CD14-positive monocyte (primary cell): ENCODE data around the gene EXOC4. TPM values are rescaled to one million over a fixed set of nuclear protein-coding genes. Genes with fewer than 3 reads are reported as not detected.

Experiments
- DNase-seq, 3 donors: peaks; one replicate each; pipeline ENCODE4 v3.0.0-alpha.2; 2011 to 2022
- H2AFZ ChIP-seq: 2 replicates; pipeline ENCODE4 v1.6.0; 2012; ENCODE audit warnings: mild to moderate bottlenecking, low read depth, low read length, inconsistent platforms; ENCODE audit not compliant: insufficient read depth, poor library complexity, severe bottlenecking
- H3K27ac ChIP-seq, 2 donors: 1 replicate in 1 of 2; 2 replicates in 1 of 2; pipeline ENCODE4 v1.5.1; 2012 to 2013; ENCODE audit warnings: low read length in 2 of 2, control low read depth in 1 of 2, inconsistent platforms in 1 of 2, low read depth in 1 of 2, mild to moderate bottlenecking in 1 of 2
- H3K27me3 ChIP-seq, 2 donors: one replicate each; pipeline versions ENCODE4 v1.6.0 to v1.6.1; 2011 to 2013; ENCODE audit warnings: low read length in 2 of 2; ENCODE audit not compliant: control insufficient read depth in 2 of 2, insufficient read depth in 2 of 2
- H3K36me3 ChIP-seq, 2 donors: replicated peaks in 1 of 2; 1 replicate in 1 of 2; 2 replicates in 1 of 2; pipeline versions ENCODE4 v1.5.1 to v1.6.1; 2012 to 2013; ENCODE audit warnings: low read length in 2 of 2, control low read depth in 1 of 2, inconsistent platforms in 1 of 2, mild to moderate bottlenecking in 1 of 2; ENCODE audit not compliant: insufficient read depth in 2 of 2, control insufficient read depth in 1 of 2
- H3K4me1 ChIP-seq, 2 donors: 1 replicate in 1 of 2; 2 replicates in 1 of 2; pipeline versions ENCODE4 v1.5.1 to v1.6.1; 2012 to 2013; ENCODE audit warnings: low read length in 2 of 2, control low read depth in 1 of 2, inconsistent platforms in 1 of 2, mild to moderate bottlenecking in 1 of 2, moderate library complexity in 1 of 2; ENCODE audit not compliant: insufficient read depth in 2 of 2, control insufficient read depth in 1 of 2
- H3K4me2 ChIP-seq: replicated peaks from 2 replicates; pipeline ENCODE3; 2012; ENCODE audit warnings: low read length, moderate library complexity, mild to moderate bottlenecking; ENCODE audit not compliant: poor library complexity, severe bottlenecking; ENCODE audit errors: extremely low read depth
- H3K4me3 ChIP-seq, 3 experiments: fragments of 200-600 bp in 1 of 3; sonication (generic) in 1 of 3; replicated peaks in 1 of 3; 1 replicate in 2 of 3; 2 replicates in 1 of 3; pipeline ENCODE4 v1.5.1; 2011 to 2013; ENCODE audit warnings: low read length in 3 of 3, mild to moderate bottlenecking in 3 of 3, control low read depth in 2 of 3, low read depth in 2 of 3, inconsistent platforms in 1 of 3, moderate library complexity in 1 of 3
- H3K79me2 ChIP-seq: 2 replicates; pipeline ENCODE4 v1.6.0; 2012; ENCODE audit warnings: mild to moderate bottlenecking, control low read depth, inconsistent platforms, low read length, moderate library complexity; ENCODE audit not compliant: insufficient read depth
- H3K9ac ChIP-seq: 2 replicates; pipeline ENCODE4 v1.6.0; 2017; ENCODE audit warnings: low read length, mild to moderate bottlenecking; ENCODE audit not compliant: insufficient read depth, poor library complexity, severe bottlenecking
- H3K9me3 ChIP-seq, 2 donors: replicated peaks in 1 of 2; 1 replicate in 1 of 2; 2 replicates in 1 of 2; pipeline versions ENCODE4 v1.5.1 to v1.6.1; 2012 to 2013; ENCODE audit warnings: low read length in 2 of 2, control low read depth in 1 of 2; ENCODE audit not compliant: control insufficient read depth in 1 of 2, insufficient read depth in 1 of 2
- H4K20me1 ChIP-seq: 2 replicates; pipeline ENCODE4 v1.6.0; 2012; ENCODE audit warnings: mild to moderate bottlenecking, low read length, control low read depth, moderate library complexity; ENCODE audit not compliant: insufficient read depth
- H3K27ac Mint-ChIP-seq, 7 donors: one replicate each; pipeline ENCODE4 v1.8.0; 2020; ENCODE audit warnings: mild to moderate bottlenecking in 7 of 7, mixed read lengths in 7 of 7, moderate library complexity in 6 of 7, inconsistent platforms in 2 of 7
- H3K27me3 Mint-ChIP-seq, 3 donors: one replicate each; pipeline ENCODE4 v1.8.0; 2021 to 2022; ENCODE audit warnings: low read depth in 3 of 3, mild to moderate bottlenecking in 3 of 3, mixed read lengths in 3 of 3, moderate library complexity in 3 of 3, inconsistent platforms in 1 of 3
- H3K36me3 Mint-ChIP-seq, 2 donors: one replicate each; pipeline ENCODE4 v1.8.0; 2020; ENCODE audit warnings: mixed read lengths in 2 of 2, inconsistent platforms in 1 of 2, mild to moderate bottlenecking in 1 of 2
- H3K4me1 Mint-ChIP-seq: one replicate; pipeline ENCODE4 v1.8.0; 2020; ENCODE audit warnings: mild to moderate bottlenecking, mixed read lengths
- H3K4me3 Mint-ChIP-seq, 2 donors: one replicate each; pipeline ENCODE4 v1.8.0; 2020; ENCODE audit warnings: mild to moderate bottlenecking in 2 of 2, mixed read lengths in 2 of 2, moderate library complexity in 1 of 2
- H3K9me3 Mint-ChIP-seq, 7 donors: one replicate each; pipeline ENCODE4 v1.8.0; 2020 to 2022; ENCODE audit warnings: mixed read lengths in 7 of 7, mild to moderate bottlenecking in 6 of 7, moderate library complexity in 6 of 7, inconsistent platforms in 2 of 7
- WGBS: methylation state at CpG from one replicate; pipeline ENCODE4 v1.1.5; 2013; ENCODE audit warnings: missing lambda C conversion rate; ENCODE audit not compliant: insufficient coverage; 5-methylcytosine and 5-hydroxymethylcytosine counted together
- intact Hi-C, 2 donors: fragments of 100-400 bp; cut with micrococcal nuclease; formaldehyde crosslinking; loops; one replicate each; pipeline versions ENCODE4 v1.15.0 to v1.15.1; 2023
- polyA plus RNA-seq, 3 donors: library from polyadenylated mRNA; depleted of rRNA in 1 of 3; unstranded in 2 of 3; stranded (reverse) in 1 of 3; fragments of 300-500 nt in 2 of 3; fragments of >200 nt in 1 of 3; fragmentation: Illumina TruSeq in 2 of 3; gene quantifications; 1 replicate in 2 of 3; 2 replicates in 1 of 3; pipeline ENCODE4 v1.2.3, GENCODE V29; 2012 to 2021
- TF ChIP-seq, protein P1 (sequence below): fragments of 200-600 bp; IDR thresholded peaks from one replicate; pipeline ENCODE4 v1.8.0; 2022; ENCODE audit warnings: antibody characterized with exemption, mild to moderate bottlenecking

The EXOC4 gene
- polyA plus RNA-seq, 3 donors = 20.6 to 22.3 (median 22.3) TPM

DNA sequence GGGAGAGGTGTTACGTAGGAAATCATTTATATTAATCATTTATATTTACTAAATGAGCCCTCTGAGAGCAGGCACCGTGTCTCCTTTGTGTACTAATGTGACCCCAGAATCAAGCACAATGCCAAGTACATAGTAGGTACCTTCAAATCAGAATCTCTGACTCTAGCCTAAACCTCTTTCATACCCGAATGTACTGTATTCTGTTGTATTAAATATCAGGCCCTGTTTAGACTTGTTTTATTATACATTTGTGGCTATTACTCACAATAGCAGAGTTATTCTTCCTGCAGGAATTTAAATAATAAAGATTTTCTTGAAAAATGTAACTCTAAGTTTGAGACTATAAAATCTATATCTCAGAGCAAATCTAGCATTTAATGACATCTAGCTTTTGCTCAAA is 297.3 kb downstream of the EXOC4 start:
- Histone ChIP-seq H3K9ac (no peak overlapping the region), H3K27ac (no peak overlapping the region), H3K4me1 (no peaks in the 10 kb centered on the region), H3K36me3 (no peaks in the 10 kb centered on the region), H3K27me3 (no peaks in the 10 kb centered on the region), H4K20me1 (no peaks in the 10 kb centered on the region), H3K79me2 (no peaks in the 10 kb centered on the region), H3K9me3 (no peaks in the 10 kb centered on the region), H2AFZ (no peak overlapping the region), H3K4me2 (no peak overlapping the region), H3K4me3 (no peak overlapping the region)
- intact Hi-C loops = no loop called here
- no peaks in the 10 kb centered on the region for H3K27me3 Mint-ChIP-seq
- DNase-seq = no peak
- no peak overlapping the region for H3K4me3 Mint-ChIP-seq
- no peak overlapping the region for H3K27ac Mint-ChIP-seq
- WGBS = 100% methylated on average over 1 of the region's 3 CpGs
- TF ChIP-seq, protein P1, sequence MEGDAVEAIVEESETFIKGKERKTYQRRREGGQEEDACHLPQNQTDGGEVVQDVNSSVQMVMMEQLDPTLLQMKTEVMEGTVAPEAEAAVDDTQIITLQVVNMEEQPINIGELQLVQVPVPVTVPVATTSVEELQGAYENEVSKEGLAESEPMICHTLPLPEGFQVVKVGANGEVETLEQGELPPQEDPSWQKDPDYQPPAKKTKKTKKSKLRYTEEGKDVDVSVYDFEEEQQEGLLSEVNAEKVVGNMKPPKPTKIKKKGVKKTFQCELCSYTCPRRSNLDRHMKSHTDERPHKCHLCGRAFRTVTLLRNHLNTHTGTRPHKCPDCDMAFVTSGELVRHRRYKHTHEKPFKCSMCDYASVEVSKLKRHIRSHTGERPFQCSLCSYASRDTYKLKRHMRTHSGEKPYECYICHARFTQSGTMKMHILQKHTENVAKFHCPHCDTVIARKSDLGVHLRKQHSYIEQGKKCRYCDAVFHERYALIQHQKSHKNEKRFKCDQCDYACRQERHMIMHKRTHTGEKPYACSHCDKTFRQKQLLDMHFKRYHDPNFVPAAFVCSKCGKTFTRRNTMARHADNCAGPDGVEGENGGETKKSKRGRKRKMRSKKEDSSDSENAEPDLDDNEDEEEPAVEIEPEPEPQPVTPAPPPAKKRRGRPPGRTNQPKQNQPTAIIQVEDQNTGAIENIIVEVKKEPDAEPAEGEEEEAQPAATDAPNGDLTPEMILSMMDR = no peak
- H3K9me3 Mint-ChIP-seq = no peaks in the 10 kb centered on the region
- peaks cover 0 to 2% of the 10 kb centered on the region in 2 donors for H3K36me3 Mint-ChIP-seq
- no peaks in the 10 kb centered on the region for H3K4me1 Mint-ChIP-seq

DNA sequence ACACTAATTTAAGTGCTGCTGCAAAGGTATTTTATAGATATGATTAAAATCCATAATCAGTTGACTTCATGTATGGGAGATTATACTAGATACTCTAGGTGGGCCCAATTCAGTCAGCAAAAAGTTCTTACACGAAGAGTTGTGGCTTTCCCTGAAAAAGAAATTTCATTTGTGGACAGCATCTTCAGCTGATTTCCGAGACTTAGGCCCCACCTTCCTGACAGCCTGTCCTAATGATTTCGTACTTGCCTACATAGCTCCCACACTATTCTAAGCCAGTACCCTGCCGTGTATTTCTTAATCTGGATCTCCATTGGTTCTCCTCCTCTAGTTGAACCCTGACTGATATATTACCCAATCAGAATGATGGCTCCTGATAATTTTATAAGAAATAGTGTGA is 297.9 kb downstream of the EXOC4 start:
- H3K4me3 Mint-ChIP-seq = no peak overlapping the region
- Histone ChIP-seq H3K27me3 (no peaks in the 10 kb centered on the region), H4K20me1 (no peaks in the 10 kb centered on the region), H2AFZ (no peak overlapping the region), H3K4me2 (no peak overlapping the region), H3K4me1 (no peaks in the 10 kb centered on the region), H3K79me2 (no peaks in the 10 kb centered on the region), H3K27ac (no peak overlapping the region), H3K36me3 (no peaks in the 10 kb centered on the region), H3K4me3 (no peak overlapping the region), H3K9ac (no peak overlapping the region), H3K9me3 (no peaks in the 10 kb centered on the region)
- H3K9me3 Mint-ChIP-seq = no peaks in the 10 kb centered on the region
- TF ChIP-seq, protein P1 = no peak
- WGBS = 94% methylated on average over 3 of the region's 4 CpGs
- intact Hi-C loops = no loop called here
- peaks cover 0 to 2% of the 10 kb centered on the region in 2 donors for H3K36me3 Mint-ChIP-seq
- H3K4me1 Mint-ChIP-seq = no peaks in the 10 kb centered on the region
- H3K27ac Mint-ChIP-seq = no peak overlapping the region
- no peak for DNase-seq
- no peaks in the 10 kb centered on the region for H3K27me3 Mint-ChIP-seq
